ENCODE measurements around the gene P3H3.

- TF ChIP-seq TAF1 (conservative IDR thresholded peaks at IDR 0.05) (no peak), CTCF (IDR thresholded peaks at IDR 0.05; ENCODE audit: low read depth, low read length, missing input control) (no peak), YY1 (IDR thresholded peaks at IDR 0.05) (no peak), MAX (IDR thresholded peaks at IDR 0.05) (no peak), EGR1 (IDR thresholded peaks at IDR 0.05; ENCODE audit: low read depth in 2 of 2) (no peak), SP1 (IDR thresholded peaks at IDR 0.05) (no peak)
Observed at GRCh38 chr12:6830999-6831398, 2.8 kb downstream of the P3H3 start.

All from liver (tissue), 3 donors.